SJSA1 (cell line): ENCODE data around the gene YEATS2. TPM values are rescaled to one million over a fixed set of nuclear protein-coding genes. Genes with fewer than 3 reads are reported as not detected.

Experiments
- total RNA-seq: library from RNA; depleted of rRNA; stranded (reverse); fragments of >200 nt; shearing (Covaris generic); gene quantifications from 2 replicates; pipeline ENCODE4 v1.2.3, GENCODE V29; 2014; rRNA removed

Gene YEATS2
- total RNA-seq, 1 experiment from 2014 or later: 20.0 TPM

Other genes starting within 250 kb of the YEATS2 start
- not detected in 2 replicates for gene KLHL6, start 142.1 kb upstream of the YEATS2 start, total RNA-seq
- 5.9 and 14.9 TPM in 2 replicates for gene KLHL24, start 62.2 kb upstream of the YEATS2 start, total RNA-seq
- 1.5 and 3.0 TPM in 2 replicates for gene MAP6D1, start 127.8 kb downstream of the YEATS2 start, total RNA-seq
- 38.4 and 46.6 TPM in 2 replicates for gene PARL, start 187.1 kb downstream of the YEATS2 start, total RNA-seq